ENCODE data around the gene LPP. TPM values are rescaled to one million over a fixed set of nuclear protein-coding genes. Genes with fewer than 3 reads are reported as not detected.

Gene LPP
- total RNA-seq, 1 experiment from 2014 or later, result 264 TPM

- H3K9me3 Mint-ChIP-seq (ENCODE audit: low read depth, unreplicated experiment), result no peaks in the 10 kb centered on the region
- H3K4me3 Mint-ChIP-seq (ENCODE audit: low read depth, unreplicated experiment), result no peak overlapping the region
- intact Hi-C loops (cut with micrococcal nuclease; ENCODE audit: unreplicated experiment), result no loop called here
- TF ChIP-seq CTCF (IDR thresholded peaks at IDR 0.05; ENCODE audit: unreplicated experiment), result no peak
- H3K27me3 Mint-ChIP-seq (ENCODE audit: unreplicated experiment), result no peaks in the 10 kb centered on the region
- no TSS peak for BruUV-seq (replicated peaks)
- CTCF ChIA-PET, result interaction anchor here (0.5 to 1.2 kb wide), 5 partner anchors 8 to 1198 kb away, joined by 3 to 9 read pairs (median 3); no protein-coding TSS in a partner anchor
- no peaks in the 10 kb centered on the region for H3K36me3 Mint-ChIP-seq (ENCODE audit: insufficient read depth, unreplicated experiment)
- H3K4me1 Mint-ChIP-seq (ENCODE audit: low read depth, unreplicated experiment), result no peaks in the 10 kb centered on the region
- H3K27ac Mint-ChIP-seq (ENCODE audit: unreplicated experiment), result no peak overlapping the region
- no peak for DNase-seq
Observed at GRCh38 chr3:188936597-188937107, 782.7 kb downstream of the LPP start.

- no peak overlapping the region for H3K4me3 Mint-ChIP-seq (ENCODE audit: low read depth, unreplicated experiment)
- no peak overlapping the region for H3K27ac Mint-ChIP-seq (ENCODE audit: unreplicated experiment)
- CTCF ChIA-PET, result interaction anchor here (0.5 to 1.2 kb wide), 2 partner anchors 800 to 1199 kb away, joined by 3 read pairs; no protein-coding TSS in a partner anchor
- intact Hi-C loops (cut with micrococcal nuclease; ENCODE audit: unreplicated experiment), result no loop called here
- DNase-seq, result no peak
- BruUV-seq (replicated peaks), result no TSS peak
- H3K36me3 Mint-ChIP-seq (ENCODE audit: insufficient read depth, unreplicated experiment), result no peaks in the 10 kb centered on the region
- no peak for TF ChIP-seq CTCF (IDR thresholded peaks at IDR 0.05; ENCODE audit: unreplicated experiment)
- no peaks in the 10 kb centered on the region for H3K27me3 Mint-ChIP-seq (ENCODE audit: unreplicated experiment)
- no peaks in the 10 kb centered on the region for H3K9me3 Mint-ChIP-seq (ENCODE audit: low read depth, unreplicated experiment)
- H3K4me1 Mint-ChIP-seq (ENCODE audit: low read depth, unreplicated experiment), result no peaks in the 10 kb centered on the region
Observed at GRCh38 chr3:188937389-188937788, 783.4 kb downstream of the LPP start.

- DNase-seq, result no peak
- H3K27ac Mint-ChIP-seq (ENCODE audit: unreplicated experiment), result no peak overlapping the region
- no peak overlapping the region for H3K4me3 Mint-ChIP-seq (ENCODE audit: low read depth, unreplicated experiment)
- H3K27me3 Mint-ChIP-seq (ENCODE audit: unreplicated experiment), result no peaks in the 10 kb centered on the region
- CTCF ChIA-PET, result no interaction called here
- no peak for TF ChIP-seq CTCF (IDR thresholded peaks at IDR 0.05; ENCODE audit: unreplicated experiment)
- no peaks in the 10 kb centered on the region for H3K36me3 Mint-ChIP-seq (ENCODE audit: insufficient read depth, unreplicated experiment)
- intact Hi-C loops (cut with micrococcal nuclease; ENCODE audit: unreplicated experiment), result no loop called here
- H3K4me1 Mint-ChIP-seq (ENCODE audit: low read depth, unreplicated experiment), result no peaks in the 10 kb centered on the region
- no peaks in the 10 kb centered on the region for H3K9me3 Mint-ChIP-seq (ENCODE audit: low read depth, unreplicated experiment)
- BruUV-seq (replicated peaks), result no TSS peak
Observed at GRCh38 chr3:188938999-188939398, 785.0 kb downstream of the LPP start.

GRCh38 chr3:188939814-188940572 lies 786.0 kb downstream of the LPP start:
- no peak overlapping the region for H3K4me3 Mint-ChIP-seq (ENCODE audit: low read depth, unreplicated experiment)
- H3K27me3 Mint-ChIP-seq (ENCODE audit: unreplicated experiment), result no peaks in the 10 kb centered on the region
- H3K27ac Mint-ChIP-seq (ENCODE audit: unreplicated experiment), result no peak overlapping the region
- H3K9me3 Mint-ChIP-seq (ENCODE audit: low read depth, unreplicated experiment), result no peaks in the 10 kb centered on the region
- CTCF ChIA-PET, result interaction anchor here (0.6 kb wide), 1 partner anchor 545 kb away, joined by 4 read pairs; no protein-coding TSS in a partner anchor
- intact Hi-C loops (cut with micrococcal nuclease; ENCODE audit: unreplicated experiment), result no loop called here
- no TSS peak for BruUV-seq (replicated peaks)
- no peaks in the 10 kb centered on the region for H3K36me3 Mint-ChIP-seq (ENCODE audit: insufficient read depth, unreplicated experiment)
- no peak for DNase-seq
- H3K4me1 Mint-ChIP-seq (ENCODE audit: low read depth, unreplicated experiment), result no peaks in the 10 kb centered on the region
- no peak for TF ChIP-seq CTCF (IDR thresholded peaks at IDR 0.05; ENCODE audit: unreplicated experiment)

Small RNA genes within 50 kb of the gene (microRNA-seq; reads per million reads assigned to microRNA genes)
- gene MIR28, result 14,673 reads per million, percentile 97 among the genes with 10 or more reads in this experiment
